SK-N-SH (cell line): ENCODE data around the gene ABCA1.

Experiments
- CHD2 ChIP-seq: fragments of 150-350 bp; IDR thresholded peaks from 2 replicates; pipeline ENCODE4 v1.6.1; 2018; ENCODE audit warnings: low read length; ENCODE audit not compliant: partially characterized antibody
- CTCF ChIP-seq: fragments of 200-600 bp; sonication (generic); IDR thresholded peaks from 2 replicates; pipeline ENCODE4 v1.6.1; 2017; ENCODE audit warnings: antibody characterized with exemption, mild to moderate bottlenecking, moderate library complexity
- MEF2A ChIP-seq: IDR thresholded peaks from 2 replicates; pipeline ENCODE4 v1.4.0; 2012; ENCODE audit warnings: low read depth, borderline replicate concordance
- RAD21 ChIP-seq: IDR thresholded peaks from 2 replicates; pipeline ENCODE4 v1.6.1; 2012; ENCODE audit warnings: mild to moderate bottlenecking, low read length
- RCOR1 ChIP-seq: fragments of 150-350 bp; IDR thresholded peaks from 2 replicates; pipeline ENCODE4 v1.6.1; 2017; ENCODE audit warnings: antibody characterized with exemption, low read length
- USF2 ChIP-seq: fragments of 150-350 bp; IDR thresholded peaks from 2 replicates; pipeline ENCODE4 v1.6.1; 2017; ENCODE audit warnings: antibody characterized with exemption, low read length, low read depth, borderline replicate concordance
- YY1 ChIP-seq: IDR thresholded peaks from 2 replicates; pipeline ENCODE4 v1.4.0; 2012; ENCODE audit warnings: low read depth, mild to moderate bottlenecking

GRCh38 chr9:104853159-104853558, 74.8 kb downstream of the ABCA1 start:
- TF ChIP-seq CTCF (no peak), CHD2 (no peak), USF2 (no peak), YY1 (no peak), RCOR1 (no peak), RAD21 (no peak), MEF2A (no peak)
